Calu3 (cell line): ENCODE data around the gene MSI2. TPM values are rescaled to one million over a fixed set of nuclear protein-coding genes. Genes with fewer than 3 reads are reported as not detected.

Source experiments
- BruUV-seq: library from RNA; stranded (reverse); fragments of 400-500 nt; replicated peaks from 2 replicates; lab custom pipeline; 2021; lab: Mats Ljungman, UMichigan
- CTCF ChIA-PET: fragments of 300-600 bp; sonication (Branson Sonifier 250); formaldehyde crosslinking; loops from one replicate; lab custom pipeline; 2022; ENCODE audit warnings: antibody characterized with exemption; lab: Charles Lee
- DNase-seq: peaks from one replicate; pipeline ENCODE4 v3.0.0; 2022
- H3K27ac Mint-ChIP-seq: one replicate; pipeline ENCODE4 v1.8.0; 2022; ENCODE audit warnings: mixed read lengths; ENCODE audit not compliant: unreplicated experiment
- H3K27me3 Mint-ChIP-seq: one replicate; pipeline ENCODE4 v1.8.0; 2022; ENCODE audit warnings: mixed read lengths; ENCODE audit not compliant: unreplicated experiment
- H3K36me3 Mint-ChIP-seq: one replicate; pipeline ENCODE4 v1.8.0; 2022; ENCODE audit warnings: mild to moderate bottlenecking, moderate library complexity, mixed read lengths; ENCODE audit not compliant: insufficient read depth, unreplicated experiment
- H3K4me1 Mint-ChIP-seq: one replicate; pipeline ENCODE4 v1.8.0; 2022; ENCODE audit warnings: mild to moderate bottlenecking, low read depth, mixed read lengths; ENCODE audit not compliant: unreplicated experiment
- H3K4me3 Mint-ChIP-seq: one replicate; pipeline ENCODE4 v1.8.0; 2022; ENCODE audit warnings: mild to moderate bottlenecking, low read depth, moderate library complexity, mixed read lengths; ENCODE audit not compliant: unreplicated experiment
- H3K9me3 Mint-ChIP-seq: one replicate; pipeline ENCODE4 v1.8.0; 2022; ENCODE audit warnings: low read depth, mixed read lengths; ENCODE audit not compliant: unreplicated experiment
- CTCF ChIP-seq: fragments of 200-600 bp; IDR thresholded peaks from one replicate; pipeline ENCODE4 v1.8.0; 2022; ENCODE audit warnings: antibody characterized with exemption; ENCODE audit not compliant: unreplicated experiment
- intact Hi-C: fragments of 100-400 bp; cut with micrococcal nuclease; formaldehyde crosslinking; loops from one replicate; pipeline ENCODE4 v1.10.0; 2022; ENCODE audit not compliant: unreplicated experiment
- total RNA-seq: library from RNA; stranded (reverse); gene quantifications from 2 replicates; pipeline ENCODE4 v1.2.3, GENCODE V29; 2022

MSI2 gene
- total RNA-seq, 1 experiment from 2014 or later: 66.4 TPM

- no peak for TF ChIP-seq CTCF
- H3K36me3 Mint-ChIP-seq: no peaks in the 10 kb centered on the region
- DNase-seq: no peak
- H3K9me3 Mint-ChIP-seq: no peaks in the 10 kb centered on the region
- no peak overlapping the region for H3K4me3 Mint-ChIP-seq
- intact Hi-C loops: no loop called here
- CTCF ChIA-PET: no interaction called here
- peaks cover 15% of the 10 kb centered on the region for H3K4me1 Mint-ChIP-seq
- no TSS peak for BruUV-seq
- no peaks in the 10 kb centered on the region for H3K27me3 Mint-ChIP-seq
- no peak overlapping the region for H3K27ac Mint-ChIP-seq
Measured at GRCh38 chr17:57601143-57601735, 344.9 kb downstream of the MSI2 start.

- Mint-ChIP-seq H3K4me1 (peaks cover 10% of the 10 kb centered on the region), H3K9me3 (no peaks in the 10 kb centered on the region), H3K4me3 (no peak overlapping the region), H3K27me3 (no peaks in the 10 kb centered on the region), H3K36me3 (no peaks in the 10 kb centered on the region), H3K27ac (no peak overlapping the region)
- no TSS peak for BruUV-seq
- no peak for DNase-seq
- intact Hi-C loops: no loop called here
- TF ChIP-seq CTCF: no peak
- CTCF ChIA-PET: no interaction called here
Measured at GRCh38 chr17:57602896-57603295, 346.6 kb downstream of the MSI2 start.

GRCh38 chr17:57603546-57603945, 347.2 kb downstream of the MSI2 start:
- no peak for TF ChIP-seq CTCF
- intact Hi-C loops: no loop called here
- Mint-ChIP-seq H3K27me3 (no peaks in the 10 kb centered on the region), H3K27ac (no peak overlapping the region), H3K4me3 (no peak overlapping the region), H3K4me1 (peaks cover 7% of the 10 kb centered on the region), H3K9me3 (no peaks in the 10 kb centered on the region), H3K36me3 (no peaks in the 10 kb centered on the region)
- no peak for DNase-seq
- no TSS peak for BruUV-seq
- CTCF ChIA-PET: no interaction called here

- BruUV-seq: no TSS peak
- no peak overlapping the region for H3K27ac Mint-ChIP-seq
- H3K9me3 Mint-ChIP-seq: no peaks in the 10 kb centered on the region
- peaks cover 7% of the 10 kb centered on the region for H3K4me1 Mint-ChIP-seq
- no peak for TF ChIP-seq CTCF
- intact Hi-C loops: no loop called here
- peak; percentile 28 for DNase-seq
- no peaks in the 10 kb centered on the region for H3K27me3 Mint-ChIP-seq
- CTCF ChIA-PET: no interaction called here
- H3K4me3 Mint-ChIP-seq: no peak overlapping the region
- H3K36me3 Mint-ChIP-seq: no peaks in the 10 kb centered on the region
Measured at GRCh38 chr17:57603978-57604377, 347.7 kb downstream of the MSI2 start.
